HCT116 (cell line): ENCODE data around the gene CDKAL1. TPM values are rescaled to one million over a fixed set of nuclear protein-coding genes. Genes with fewer than 3 reads are reported as not detected.

Experiments used
- ATAC-seq: fragments of 200-7000 bp; cut with Tn5 transposase; 2 replicates; pipeline ENCODE4 v1.9.1; 2020; ENCODE audit warnings: mild to moderate bottlenecking, moderate library complexity
- BruUV-seq: library from RNA; stranded (reverse); fragments of 400-500 nt; replicated peaks from 2 replicates; lab custom pipeline; 2021; lab: Mats Ljungman, UMichigan
- CTCF ChIA-PET: fragments of 300-600 bp; sonication (Branson Sonifier 250); formaldehyde crosslinking; loops from one replicate; lab custom pipeline; 2021; ENCODE audit warnings: antibody characterized with exemption; lab: Charles Lee
- POLR2A ChIA-PET: fragments of 300-600, 350-600 bp; sonication (Branson Sonifier 250); formaldehyde crosslinking; loops from one replicate; lab custom pipeline; 2021; ENCODE audit warnings: antibody characterized with exemption; lab: Charles Lee
- RAD21 ChIA-PET, 2 experiments: fragments of 300-600 bp; sonication (Branson Sonifier 250); formaldehyde crosslinking; loops; one replicate each; lab custom pipeline; 2023; ENCODE audit warnings: low total read pairs in 2 of 2; ENCODE audit not compliant: uncharacterized antibody in 2 of 2, unreplicated experiment in 2 of 2, low non-redundant PET in 1 of 2; lab: Charles Lee
- DNase-seq: peaks from one replicate; pipeline ENCODE4 v3.0.0-alpha.2; 2010; ENCODE audit warnings: low read depth, low spot score
- H2AFZ ChIP-seq: fragments of 200-600 bp; shearing (Covaris generic), sonication (generic); 2 replicates; pipeline ENCODE4 v1.6.1; 2017; ENCODE audit warnings: low read depth, mixed run types, mixed read lengths, antibody characterized with exemption, low read length; ENCODE audit not compliant: poor library complexity, severe bottlenecking
- H3K27ac ChIP-seq: 2 replicates; pipeline ENCODE4 v1.5.1; 2012; ENCODE audit warnings: low read depth, low read length
- H3K27me3 ChIP-seq: fragments of 200-600 bp; sonication (generic); 2 replicates; pipeline ENCODE4 v1.6.1; 2016; ENCODE audit warnings: mixed run types, low read length, mixed read lengths; ENCODE audit not compliant: insufficient read depth
- H3K36me3 ChIP-seq, 2 experiments: fragments of 200-500 bp in 1 of 2; fragments of 200-600 bp in 1 of 2; sonication (Bioruptor generic) in 1 of 2; sonication (generic) in 1 of 2; 2 replicates each; pipeline versions ENCODE4 v1.5.1 to v1.6.1; 2014 to 2016; ENCODE audit warnings: low read length in 2 of 2, inconsistent platforms in 1 of 2, mixed read lengths in 1 of 2, mixed run types in 1 of 2; ENCODE audit not compliant: insufficient read depth in 2 of 2, control insufficient read depth in 1 of 2
- H3K4me1 ChIP-seq, 2 experiments: fragments of 200-600 bp in 1 of 2; sonication (generic) in 1 of 2; 2 replicates each; pipeline versions ENCODE4 v1.5.1 to v1.6.1; 2012 to 2017; ENCODE audit warnings: low read length in 2 of 2, inconsistent platforms in 1 of 2, mild to moderate bottlenecking in 1 of 2, mixed read lengths in 1 of 2, mixed run types in 1 of 2, moderate library complexity in 1 of 2; ENCODE audit not compliant: insufficient read depth in 2 of 2, control insufficient read depth in 1 of 2
- H3K4me2 ChIP-seq: fragments of 200-600 bp; sonication (generic); 2 replicates; pipeline ENCODE4 v1.6.1; 2017; ENCODE audit warnings: mixed run types, low read length, mixed read lengths
- H3K4me3 ChIP-seq, 2 experiments: fragments of 200-600 bp in 1 of 2; sonication (generic) in 1 of 2; replicated peaks in 1 of 2; 2 replicates each; pipeline ENCODE4 v1.5.1; 2011 to 2016; ENCODE audit warnings: low read length in 2 of 2, control low read depth in 1 of 2, low read depth in 1 of 2, mild to moderate bottlenecking in 1 of 2, mixed read lengths in 1 of 2, mixed run types in 1 of 2
- H3K79me2 ChIP-seq: fragments of 200-600 bp; sonication (generic); 2 replicates; pipeline ENCODE4 v1.6.1; 2017; ENCODE audit warnings: mild to moderate bottlenecking, mixed run types, low read length, moderate library complexity, mixed read lengths; ENCODE audit not compliant: insufficient read depth
- H3K9ac ChIP-seq: fragments of 200-600 bp; sonication (generic); 2 replicates; pipeline ENCODE4 v1.6.1; 2016; ENCODE audit warnings: low read length, mixed read lengths
- H3K9me2 ChIP-seq: fragments of 200-600 bp; sonication (generic), shearing (Covaris generic); 2 replicates; pipeline ENCODE4 v1.6.1; 2017; ENCODE audit warnings: mixed run types, mild to moderate bottlenecking, moderate library complexity; ENCODE audit not compliant: insufficient read depth
- H3K9me3 ChIP-seq, 2 experiments: fragments of 200-500 bp in 1 of 2; fragments of 200-600 bp in 1 of 2; sonication (Bioruptor generic) in 1 of 2; sonication (generic) in 1 of 2; 2 replicates each; pipeline ENCODE4 v1.6.1; 2014 to 2017; ENCODE audit warnings: low read length in 2 of 2, mixed read lengths in 2 of 2, inconsistent platforms in 1 of 2, low read depth in 1 of 2, mild to moderate bottlenecking in 1 of 2, mixed run types in 1 of 2, moderate library complexity in 1 of 2; ENCODE audit not compliant: control insufficient read depth in 1 of 2, insufficient read depth in 1 of 2
- H4K20me1 ChIP-seq: fragments of 200-600 bp; sonication (generic), shearing (Covaris generic); 2 replicates; pipeline ENCODE4 v1.6.1; 2017; ENCODE audit warnings: mixed run types, mild to moderate bottlenecking, moderate library complexity; ENCODE audit not compliant: insufficient read depth
- CBX3 ChIP-seq: IDR thresholded peaks from 2 replicates; pipeline ENCODE4 v1.6.1; 2012; ENCODE audit warnings: low read depth
- EGR1 ChIP-seq: IDR thresholded peaks from 2 replicates; pipeline ENCODE4 v1.6.1; 2012; ENCODE audit warnings: low read depth
- EZH2 ChIP-seq: fragments of 200-600 bp; sonication (generic); IDR thresholded peaks from 2 replicates; pipeline ENCODE4 v1.6.1; 2017; ENCODE audit warnings: antibody characterized with exemption, mixed run types
- EZH2phosphoT487 ChIP-seq: fragments of 200-600 bp; IDR thresholded peaks from 2 replicates; pipeline ENCODE4 v1.6.1; 2018; ENCODE audit warnings: antibody characterized with exemption, borderline replicate concordance
- FOSL1 ChIP-seq: IDR thresholded peaks from 2 replicates; pipeline ENCODE4 v1.6.1; 2012; ENCODE audit warnings: low read depth
- JUND ChIP-seq: IDR thresholded peaks from 2 replicates; pipeline ENCODE4 v1.6.1; 2012
- POLR2A ChIP-seq: IDR thresholded peaks from 2 replicates; pipeline ENCODE4 v1.7.0; 2011; ENCODE audit warnings: borderline replicate concordance; ENCODE audit not compliant: insufficient read depth, insufficient read length; ENCODE audit errors: extremely low read depth
- RAD21 ChIP-seq: IDR thresholded peaks from 2 replicates; pipeline ENCODE4 v1.6.1; 2012; ENCODE audit warnings: low read depth, mild to moderate bottlenecking
- SIN3A ChIP-seq: IDR thresholded peaks from 2 replicates; pipeline ENCODE4 v1.6.1; 2012; ENCODE audit warnings: low read depth
- SP1 ChIP-seq: IDR thresholded peaks from 2 replicates; pipeline ENCODE4 v1.6.1; 2012; ENCODE audit warnings: low read depth
- SRF ChIP-seq: IDR thresholded peaks from 2 replicates; pipeline ENCODE4 v1.6.1; 2012; ENCODE audit warnings: low read depth
- TCF7L2 ChIP-seq: IDR thresholded peaks from 2 replicates; pipeline ENCODE4 v1.7.0; 2011; ENCODE audit warnings: borderline replicate concordance, inconsistent platforms; ENCODE audit not compliant: insufficient read depth, insufficient read length; ENCODE audit errors: extremely low read depth
- YY1 ChIP-seq: IDR thresholded peaks from 2 replicates; pipeline ENCODE4 v1.6.1; 2011; ENCODE audit warnings: low read length, low read depth, moderate library complexity, mild to moderate bottlenecking; ENCODE audit not compliant: insufficient replicate concordance; ENCODE audit errors: extremely low read depth
- ZFX ChIP-seq: fragments of 450-650 bp; IDR thresholded peaks from 2 replicates; pipeline ENCODE4 v1.6.1; 2017
- ZNF274 ChIP-seq: fragments of 200-500 bp; sonication (Bioruptor generic); IDR thresholded peaks from 2 replicates; pipeline ENCODE4 v1.6.1; 2014; ENCODE audit warnings: mild to moderate bottlenecking, low read depth, low read length, inconsistent platforms
- intact Hi-C: fragments of 100-400 bp; cut with micrococcal nuclease; formaldehyde crosslinking; loops from 2 replicates; pipeline ENCODE4 v1.10.0; 2022
- total RNA-seq: library from RNA; stranded (reverse); gene quantifications from one replicate; pipeline ENCODE4 v1.2.1, GENCODE V29; 2021; ENCODE audit not compliant: unreplicated experiment
- TF ChIP-seq, protein P1 (sequence below): IDR thresholded peaks from 2 replicates; pipeline ENCODE4 v1.6.1; 2012
- TF ChIP-seq, protein P2 (sequence below): IDR thresholded peaks from 2 replicates; pipeline ENCODE4 v1.6.1; 2011; ENCODE audit warnings: mild to moderate bottlenecking, low read length, moderate library complexity; ENCODE audit not compliant: insufficient replicate concordance; ENCODE audit errors: extremely low read depth
- TF ChIP-seq, protein P3 (sequence below): IDR thresholded peaks from 2 replicates; pipeline ENCODE4 v1.6.1; 2012; ENCODE audit warnings: low read depth
- TF ChIP-seq, protein P4 (sequence below): IDR thresholded peaks from 2 replicates; pipeline ENCODE4 v1.6.1; 2012
- TF ChIP-seq, protein P5 (sequence below), 3 experiments: fragments of 200-600 bp in 1 of 3; sonication (generic) in 1 of 3; IDR thresholded peaks in 2 of 3; conservative IDR thresholded peaks in 1 of 3; 2 replicates each; pipeline ENCODE4 v1.5.1; 2012 to 2017; ENCODE audit warnings: low read depth in 2 of 3, low read length in 2 of 3, antibody characterized with exemption in 1 of 3, borderline replicate concordance in 1 of 3, control low read depth in 1 of 3, mild to moderate bottlenecking in 1 of 3, mixed read lengths in 1 of 3, mixed run types in 1 of 3, moderate library complexity in 1 of 3; ENCODE audit not compliant: insufficient read depth in 1 of 3

CDKAL1 gene
- total RNA-seq, 1 experiment from 2014 or later, result 14.9 TPM

DNA sequence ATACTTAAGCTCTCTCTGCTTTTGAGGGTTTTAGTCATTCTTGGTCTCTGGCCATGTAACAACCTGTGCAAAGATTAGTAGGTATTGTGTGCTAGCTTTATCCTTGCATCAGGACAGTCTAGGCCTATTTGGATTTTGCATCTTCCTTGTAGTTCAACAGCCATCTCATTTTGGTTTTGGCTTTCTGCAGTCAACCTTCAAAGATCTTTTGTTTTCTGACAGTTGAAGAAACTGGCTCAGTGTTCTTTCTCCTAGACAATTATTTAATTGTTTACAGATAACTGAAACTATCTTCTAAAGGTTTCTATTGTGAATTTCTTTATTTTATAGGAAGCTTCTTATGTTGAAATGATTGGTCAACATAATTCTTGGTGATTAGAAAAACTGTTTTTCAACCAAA lies 307.5 kb downstream of the CDKAL1 start:
- ChIA-PET RAD21 (no interaction called here), CTCF (no interaction called here), POLR2A (no interaction called here)
- no peaks in the 10 kb centered on the region for H3K4me1 ChIP-seq
- H4K20me1 ChIP-seq, result no peaks in the 10 kb centered on the region
- DNase-seq (no peak), ATAC-seq (no peak)
- TF ChIP-seq, protein P1, sequence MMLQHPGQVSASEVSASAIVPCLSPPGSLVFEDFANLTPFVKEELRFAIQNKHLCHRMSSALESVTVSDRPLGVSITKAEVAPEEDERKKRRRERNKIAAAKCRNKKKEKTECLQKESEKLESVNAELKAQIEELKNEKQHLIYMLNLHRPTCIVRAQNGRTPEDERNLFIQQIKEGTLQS, result no peak
- no peak for TF ChIP-seq TCF7L2
- no peak for TF ChIP-seq ZNF274
- TF ChIP-seq EZH2phosphoT487, result no peak
- TF ChIP-seq RAD21, result no peak
- TF ChIP-seq, protein P2, sequence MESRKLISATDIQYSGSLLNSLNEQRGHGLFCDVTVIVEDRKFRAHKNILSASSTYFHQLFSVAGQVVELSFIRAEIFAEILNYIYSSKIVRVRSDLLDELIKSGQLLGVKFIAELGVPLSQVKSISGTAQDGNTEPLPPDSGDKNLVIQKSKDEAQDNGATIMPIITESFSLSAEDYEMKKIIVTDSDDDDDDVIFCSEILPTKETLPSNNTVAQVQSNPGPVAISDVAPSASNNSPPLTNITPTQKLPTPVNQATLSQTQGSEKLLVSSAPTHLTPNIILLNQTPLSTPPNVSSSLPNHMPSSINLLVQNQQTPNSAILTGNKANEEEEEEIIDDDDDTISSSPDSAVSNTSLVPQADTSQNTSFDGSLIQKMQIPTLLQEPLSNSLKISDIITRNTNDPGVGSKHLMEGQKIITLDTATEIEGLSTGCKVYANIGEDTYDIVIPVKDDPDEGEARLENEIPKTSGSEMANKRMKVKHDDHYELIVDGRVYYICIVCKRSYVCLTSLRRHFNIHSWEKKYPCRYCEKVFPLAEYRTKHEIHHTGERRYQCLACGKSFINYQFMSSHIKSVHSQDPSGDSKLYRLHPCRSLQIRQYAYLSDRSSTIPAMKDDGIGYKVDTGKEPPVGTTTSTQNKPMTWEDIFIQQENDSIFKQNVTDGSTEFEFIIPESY, result no peak
- no peak for TF ChIP-seq FOSL1
- TF ChIP-seq EGR1, result no peak
- no peak for TF ChIP-seq POLR2A
- TF ChIP-seq ZFX, result no peak
- TF ChIP-seq, protein P3, sequence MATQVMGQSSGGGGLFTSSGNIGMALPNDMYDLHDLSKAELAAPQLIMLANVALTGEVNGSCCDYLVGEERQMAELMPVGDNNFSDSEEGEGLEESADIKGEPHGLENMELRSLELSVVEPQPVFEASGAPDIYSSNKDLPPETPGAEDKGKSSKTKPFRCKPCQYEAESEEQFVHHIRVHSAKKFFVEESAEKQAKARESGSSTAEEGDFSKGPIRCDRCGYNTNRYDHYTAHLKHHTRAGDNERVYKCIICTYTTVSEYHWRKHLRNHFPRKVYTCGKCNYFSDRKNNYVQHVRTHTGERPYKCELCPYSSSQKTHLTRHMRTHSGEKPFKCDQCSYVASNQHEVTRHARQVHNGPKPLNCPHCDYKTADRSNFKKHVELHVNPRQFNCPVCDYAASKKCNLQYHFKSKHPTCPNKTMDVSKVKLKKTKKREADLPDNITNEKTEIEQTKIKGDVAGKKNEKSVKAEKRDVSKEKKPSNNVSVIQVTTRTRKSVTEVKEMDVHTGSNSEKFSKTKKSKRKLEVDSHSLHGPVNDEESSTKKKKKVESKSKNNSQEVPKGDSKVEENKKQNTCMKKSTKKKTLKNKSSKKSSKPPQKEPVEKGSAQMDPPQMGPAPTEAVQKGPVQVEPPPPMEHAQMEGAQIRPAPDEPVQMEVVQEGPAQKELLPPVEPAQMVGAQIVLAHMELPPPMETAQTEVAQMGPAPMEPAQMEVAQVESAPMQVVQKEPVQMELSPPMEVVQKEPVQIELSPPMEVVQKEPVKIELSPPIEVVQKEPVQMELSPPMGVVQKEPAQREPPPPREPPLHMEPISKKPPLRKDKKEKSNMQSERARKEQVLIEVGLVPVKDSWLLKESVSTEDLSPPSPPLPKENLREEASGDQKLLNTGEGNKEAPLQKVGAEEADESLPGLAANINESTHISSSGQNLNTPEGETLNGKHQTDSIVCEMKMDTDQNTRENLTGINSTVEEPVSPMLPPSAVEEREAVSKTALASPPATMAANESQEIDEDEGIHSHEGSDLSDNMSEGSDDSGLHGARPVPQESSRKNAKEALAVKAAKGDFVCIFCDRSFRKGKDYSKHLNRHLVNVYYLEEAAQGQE, result no peak
- TF ChIP-seq, protein P4, sequence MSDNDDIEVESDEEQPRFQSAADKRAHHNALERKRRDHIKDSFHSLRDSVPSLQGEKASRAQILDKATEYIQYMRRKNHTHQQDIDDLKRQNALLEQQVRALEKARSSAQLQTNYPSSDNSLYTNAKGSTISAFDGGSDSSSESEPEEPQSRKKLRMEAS, result no peak
- no peak for TF ChIP-seq CBX3
- TF ChIP-seq, protein P5, sequence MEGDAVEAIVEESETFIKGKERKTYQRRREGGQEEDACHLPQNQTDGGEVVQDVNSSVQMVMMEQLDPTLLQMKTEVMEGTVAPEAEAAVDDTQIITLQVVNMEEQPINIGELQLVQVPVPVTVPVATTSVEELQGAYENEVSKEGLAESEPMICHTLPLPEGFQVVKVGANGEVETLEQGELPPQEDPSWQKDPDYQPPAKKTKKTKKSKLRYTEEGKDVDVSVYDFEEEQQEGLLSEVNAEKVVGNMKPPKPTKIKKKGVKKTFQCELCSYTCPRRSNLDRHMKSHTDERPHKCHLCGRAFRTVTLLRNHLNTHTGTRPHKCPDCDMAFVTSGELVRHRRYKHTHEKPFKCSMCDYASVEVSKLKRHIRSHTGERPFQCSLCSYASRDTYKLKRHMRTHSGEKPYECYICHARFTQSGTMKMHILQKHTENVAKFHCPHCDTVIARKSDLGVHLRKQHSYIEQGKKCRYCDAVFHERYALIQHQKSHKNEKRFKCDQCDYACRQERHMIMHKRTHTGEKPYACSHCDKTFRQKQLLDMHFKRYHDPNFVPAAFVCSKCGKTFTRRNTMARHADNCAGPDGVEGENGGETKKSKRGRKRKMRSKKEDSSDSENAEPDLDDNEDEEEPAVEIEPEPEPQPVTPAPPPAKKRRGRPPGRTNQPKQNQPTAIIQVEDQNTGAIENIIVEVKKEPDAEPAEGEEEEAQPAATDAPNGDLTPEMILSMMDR (IDR thresholded peaks at IDR 0.05 in 2 of 3, conservative IDR thresholded peaks at IDR 0.05 in 1 of 3; ENCODE audit: borderline replicate concordance in 1 of 3, insufficient read depth in 1 of 3, low read depth in 2 of 3, low read length in 2 of 3), result no peak
- no peak for TF ChIP-seq EZH2
- TF ChIP-seq YY1, result no peak
- TF ChIP-seq SIN3A, result no peak
- no peak for TF ChIP-seq JUND
- TF ChIP-seq SRF, result no peak
- no peak for TF ChIP-seq SP1
- intact Hi-C loops, result no loop called here
- no peak overlapping the region for H3K4me3 ChIP-seq
- H3K4me2 ChIP-seq, result no peak overlapping the region
- H3K79me2 ChIP-seq, result no peaks in the 10 kb centered on the region
- no peaks in the 10 kb centered on the region for H3K36me3 ChIP-seq
- no peaks in the 10 kb centered on the region for H3K27me3 ChIP-seq
- H3K9me2 ChIP-seq, result no peaks in the 10 kb centered on the region
- no peak overlapping the region for H3K27ac ChIP-seq
- H2AFZ ChIP-seq, result no peak overlapping the region
- H3K9me3 ChIP-seq, result no peaks in the 10 kb centered on the region
- no TSS peak for BruUV-seq
- no peak overlapping the region for H3K9ac ChIP-seq
